ENCODE measurements around the gene NANS. TPM values are rescaled to one million over a fixed set of nuclear protein-coding genes. Genes with fewer than 3 reads are reported as not detected.

NANS gene
- total RNA-seq, 2 experiments from 2014 or later: 48.4 to 51.9 TPM

DNA sequence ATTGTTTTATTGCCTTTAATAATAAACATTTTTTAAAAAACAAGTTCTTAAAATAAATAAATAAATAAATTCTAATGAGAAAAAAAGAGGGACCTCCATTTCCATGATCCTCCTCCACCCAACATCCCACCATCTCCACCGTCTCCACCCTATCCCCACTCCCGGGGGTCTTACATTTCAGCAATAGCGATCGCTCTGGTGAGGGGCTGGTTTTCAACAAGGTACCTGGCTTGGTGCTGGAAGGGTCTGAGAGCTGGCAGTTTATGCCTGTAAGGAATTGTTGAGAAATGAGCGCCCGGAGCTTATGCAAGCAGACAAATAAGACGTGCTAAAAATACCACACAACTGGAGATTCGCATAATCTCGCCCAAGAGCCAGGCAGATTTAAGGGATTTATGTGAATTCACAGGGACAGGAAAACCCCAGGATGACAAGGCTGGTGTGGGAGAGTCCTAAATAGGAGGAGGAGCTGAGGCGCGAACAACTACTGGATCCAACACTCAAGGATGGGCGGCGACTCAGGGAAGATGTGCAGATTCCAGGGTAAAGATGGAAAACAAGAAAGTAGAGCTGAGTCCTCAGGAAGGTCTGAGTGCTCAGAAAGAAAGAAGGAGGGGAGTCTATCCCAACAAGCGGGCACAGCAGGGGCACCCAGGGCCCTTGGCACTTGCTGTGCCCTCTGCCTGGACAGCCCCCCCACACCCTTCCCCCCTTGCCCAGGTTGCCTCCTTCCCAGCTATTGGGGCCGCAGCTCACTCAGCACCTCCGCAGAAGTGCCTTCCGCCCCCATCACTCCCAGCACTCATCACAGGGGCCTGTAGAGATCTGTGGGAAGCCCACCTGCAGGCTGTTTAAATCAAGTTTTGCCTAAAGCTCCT is 35.4 kb downstream of the NANS start:
- Mint-ChIP-seq H3K36me3 (peaks cover 43% of the 10 kb centered on the region), H3K4me3 (no peak overlapping the region), H3K4me1 (ENCODE audit: low read depth) (peaks cover 27% of the 10 kb centered on the region), H3K27me3 (no peaks in the 10 kb centered on the region), H3K27ac (no peak overlapping the region), H3K9me3 (no peaks in the 10 kb centered on the region)
- intact Hi-C loops (cut with micrococcal nuclease): no loop called here
- peak; percentile 5 for DNase-seq
- POLR2A ChIA-PET: interaction anchor here (0.8 to 1.1 kb wide), 2 partner anchors 27 to 164 kb away, joined by 3 read pairs; partner anchors contain the start of gene TRIM14
- CTCF ChIA-PET: interaction anchor here (1.1 to 1.5 kb wide), 3 partner anchors 19 to 100 kb away, joined by 4 to 5 read pairs (median 5); partner anchors contain the start of genes CORO2A and TRIM14

DNA sequence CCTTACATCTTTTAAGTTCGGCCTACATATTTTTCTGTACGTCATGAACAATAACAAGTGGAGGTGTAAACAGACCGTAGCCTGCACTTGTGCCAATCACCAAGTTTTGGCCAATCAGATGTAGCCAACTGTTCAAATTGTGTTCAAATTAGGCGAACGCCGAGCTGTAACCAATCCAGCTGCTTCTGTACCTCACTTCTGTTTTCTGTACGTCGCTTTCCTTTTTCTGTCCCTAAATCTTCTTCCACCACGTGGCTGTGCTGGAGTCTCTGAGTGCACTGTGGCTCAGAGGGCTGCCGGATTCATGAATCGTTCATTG is 36.0 kb downstream of the NANS start:
- Mint-ChIP-seq H3K4me1 (ENCODE audit: low read depth) (peaks cover 33% of the 10 kb centered on the region), H3K27me3 (no peaks in the 10 kb centered on the region), H3K4me3 (no peak overlapping the region), H3K9me3 (no peaks in the 10 kb centered on the region), H3K27ac (peak overlapping the region; percentile 30), H3K36me3 (peaks cover 47% of the 10 kb centered on the region)
- no peak for DNase-seq
- intact Hi-C loops (cut with micrococcal nuclease): no loop called here
- ChIA-PET POLR2A (interaction anchor here (0.8 kb wide), 1 partner anchor 26 kb away, joined by 3 read pairs; the partner anchor contains the start of gene TRIM14), CTCF (interaction anchor here (1.1 to 1.5 kb wide), 2 partner anchors 19 to 26 kb away, joined by 5 read pairs; partner anchors contain the start of gene TRIM14)

DNA sequence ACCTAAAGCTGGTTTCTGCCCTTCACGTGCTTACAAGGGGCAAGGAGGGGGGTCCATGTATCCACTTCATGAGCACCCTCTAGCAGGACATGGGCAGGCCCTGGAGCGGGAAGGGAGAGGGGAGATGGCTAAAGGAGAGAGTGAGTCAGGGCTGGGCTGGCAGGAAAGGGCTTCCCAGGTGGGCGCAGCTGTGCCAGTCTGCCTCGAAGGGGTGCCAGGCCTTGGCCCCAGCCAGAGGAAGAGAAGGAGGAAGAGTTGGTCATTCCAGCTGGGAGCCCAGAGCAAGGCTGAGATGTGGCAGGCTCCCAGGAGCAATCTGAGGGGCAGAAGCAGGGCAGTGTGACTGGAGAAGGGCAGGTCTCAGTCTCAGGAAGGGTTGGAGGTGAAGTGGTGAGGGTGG is 37.8 kb downstream of the NANS start:
- CTCF ChIA-PET: no interaction called here
- H3K27me3 Mint-ChIP-seq: no peaks in the 10 kb centered on the region
- H3K9me3 Mint-ChIP-seq: no peaks in the 10 kb centered on the region
- H3K4me3 Mint-ChIP-seq: no peak overlapping the region
- peak overlapping the region; percentile 21 for H3K27ac Mint-ChIP-seq
- no peak for DNase-seq
- H3K36me3 Mint-ChIP-seq: peaks cover 50% of the 10 kb centered on the region
- intact Hi-C loops (cut with micrococcal nuclease): no loop called here
- POLR2A ChIA-PET: no interaction called here
- peaks cover 47% of the 10 kb centered on the region for H3K4me1 Mint-ChIP-seq (ENCODE audit: low read depth)

DNA sequence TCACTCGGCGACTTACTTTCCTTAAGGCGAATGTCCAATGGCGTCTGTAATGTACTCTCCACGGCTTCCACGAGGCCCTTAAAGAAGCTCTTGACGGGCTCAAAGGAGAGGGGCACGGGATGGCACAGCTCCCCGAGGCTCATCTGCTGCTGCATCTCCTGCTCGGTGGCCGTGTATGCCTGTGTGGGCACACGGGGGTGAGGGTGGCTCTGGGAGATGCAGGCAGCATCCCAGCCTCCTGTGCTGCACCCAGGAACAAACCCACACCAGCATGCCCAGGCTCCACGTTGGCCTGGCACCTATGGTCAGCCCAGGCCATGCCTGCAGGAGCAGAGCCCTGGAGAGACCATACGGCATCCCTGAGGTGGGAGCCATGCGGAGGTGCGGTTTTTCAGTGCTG is 38.3 kb downstream of the NANS start:
- no peak overlapping the region for H3K4me3 Mint-ChIP-seq
- H3K4me1 Mint-ChIP-seq (ENCODE audit: low read depth): peaks cover 53% of the 10 kb centered on the region
- ChIA-PET POLR2A (no interaction called here), CTCF (no interaction called here)
- intact Hi-C loops (cut with micrococcal nuclease): no loop called here
- peaks cover 55% of the 10 kb centered on the region for H3K36me3 Mint-ChIP-seq
- no peak for DNase-seq
- no peak overlapping the region for H3K27ac Mint-ChIP-seq
- H3K9me3 Mint-ChIP-seq: no peaks in the 10 kb centered on the region
- H3K27me3 Mint-ChIP-seq: no peaks in the 10 kb centered on the region

DNA sequence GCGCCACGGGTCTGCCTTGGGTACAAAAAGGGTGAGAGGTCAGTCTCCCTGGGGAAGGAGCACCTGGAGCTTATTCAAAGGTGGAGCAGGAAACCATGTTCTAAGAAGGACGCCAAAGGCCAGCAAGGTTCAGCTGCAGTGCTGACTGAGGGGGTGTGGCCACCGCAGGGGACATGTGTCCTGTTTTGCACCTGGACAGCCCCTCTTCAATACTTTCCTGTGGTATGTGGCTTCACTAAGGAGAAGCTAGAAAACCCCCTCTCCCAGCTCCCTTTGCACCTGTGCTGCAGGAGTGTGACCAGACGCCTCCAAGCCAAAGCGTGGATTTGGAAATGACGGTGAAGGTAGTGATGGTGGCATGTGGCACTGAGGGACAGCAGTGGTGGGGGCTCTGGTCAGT is 38.9 kb downstream of the NANS start:
- DNase-seq: no peak
- ChIA-PET CTCF (no interaction called here), POLR2A (no interaction called here)
- peaks cover 56% of the 10 kb centered on the region for H3K4me1 Mint-ChIP-seq (ENCODE audit: low read depth)
- peaks cover 57% of the 10 kb centered on the region for H3K36me3 Mint-ChIP-seq
- intact Hi-C loops (cut with micrococcal nuclease): no loop called here
- no peaks in the 10 kb centered on the region for H3K27me3 Mint-ChIP-seq
- H3K27ac Mint-ChIP-seq: no peak overlapping the region
- H3K9me3 Mint-ChIP-seq: no peaks in the 10 kb centered on the region
- H3K4me3 Mint-ChIP-seq: no peak overlapping the region

DNA sequence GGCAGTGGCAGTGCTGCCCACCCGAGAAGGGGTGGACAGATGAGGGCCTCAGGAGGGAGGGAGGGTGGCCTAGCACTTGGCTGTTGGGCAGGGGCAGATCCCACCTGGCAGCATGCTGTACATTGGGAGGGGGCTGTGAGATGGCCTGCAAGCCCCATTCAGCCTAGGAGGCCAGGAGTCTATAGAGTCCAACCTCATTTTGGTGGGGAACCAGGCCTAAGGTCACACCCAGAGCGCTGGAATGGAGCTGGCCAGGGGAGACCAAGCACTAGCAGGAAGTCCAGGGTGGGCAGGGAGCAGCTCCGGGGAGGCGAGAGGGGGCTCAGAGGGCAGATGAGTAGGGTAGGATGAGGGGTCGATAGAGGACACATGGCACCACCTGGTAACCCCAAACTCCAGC is 39.6 kb downstream of the NANS start:
- H3K4me1 Mint-ChIP-seq (ENCODE audit: low read depth): peaks cover 62% of the 10 kb centered on the region
- H3K4me3 Mint-ChIP-seq: no peak overlapping the region
- DNase-seq: no peak
- ChIA-PET POLR2A (interaction anchor here (2.1 kb wide), 1 partner anchor 15 kb away, joined by 7 read pairs; no protein-coding TSS in a partner anchor), CTCF (no interaction called here)
- peaks cover 54% of the 10 kb centered on the region for H3K36me3 Mint-ChIP-seq
- H3K27me3 Mint-ChIP-seq: no peaks in the 10 kb centered on the region
- peak overlapping the region; percentile 47 for H3K27ac Mint-ChIP-seq
- H3K9me3 Mint-ChIP-seq: no peaks in the 10 kb centered on the region
- intact Hi-C loops (cut with micrococcal nuclease): no loop called here

DNA sequence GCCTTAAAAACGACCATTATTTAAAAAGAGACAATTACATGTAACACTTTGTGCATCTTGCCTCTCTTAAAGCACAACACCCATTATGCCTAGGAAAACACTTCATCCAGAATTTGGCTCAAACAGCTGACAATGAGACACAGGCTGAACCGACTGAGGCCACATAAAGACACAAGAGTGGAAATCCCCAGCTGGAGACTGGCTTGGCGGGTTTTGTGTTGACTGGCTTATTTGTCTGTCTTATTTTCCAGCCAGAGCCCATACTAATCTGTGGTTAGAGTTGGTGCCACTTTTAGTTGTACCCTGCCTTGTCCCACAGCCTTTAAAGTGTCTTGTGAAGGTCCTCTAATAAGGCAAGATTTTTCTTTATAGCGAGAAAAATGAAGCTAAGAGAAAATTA is 41.3 kb downstream of the NANS start:
- Mint-ChIP-seq H3K4me1 (ENCODE audit: low read depth) (peaks cover 78% of the 10 kb centered on the region), H3K36me3 (peaks cover 49% of the 10 kb centered on the region), H3K27me3 (no peaks in the 10 kb centered on the region), H3K4me3 (no peak overlapping the region), H3K9me3 (no peaks in the 10 kb centered on the region), H3K27ac (peak overlapping the region; percentile 75)
- DNase-seq: peak; percentile 80
- intact Hi-C loops (cut with micrococcal nuclease): no loop called here
- ChIA-PET CTCF (interaction anchor here (1.0 to 3.6 kb wide), 7 partner anchors 11 to 159 kb away, joined by 3 to 16 read pairs (median 3); partner anchors contain the start of gene TRIM14), POLR2A (interaction anchor here (0.6 to 2.1 kb wide), 5 partner anchors 10 to 159 kb away, joined by 4 to 10 read pairs (median 6); partner anchors contain the start of gene TRIM14)

DNA sequence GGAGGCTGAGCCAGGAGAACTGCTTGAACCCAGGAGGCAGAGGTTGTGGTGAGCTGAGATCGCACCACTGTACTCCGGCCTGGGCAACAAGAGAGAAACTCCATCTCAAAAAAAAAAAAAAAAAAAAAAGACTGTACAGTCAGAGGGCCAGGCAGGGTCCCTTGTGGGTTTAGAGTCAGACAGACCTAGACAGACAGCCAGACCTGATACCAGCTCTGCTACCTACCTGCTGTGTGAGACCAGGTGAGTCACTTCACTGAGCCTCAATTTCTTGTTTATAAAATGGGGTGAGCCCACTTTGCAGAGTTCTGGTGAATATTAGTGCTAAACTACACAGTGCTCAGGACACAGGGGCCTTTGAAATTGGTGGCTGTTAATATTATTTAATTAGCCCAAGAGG is 42.8 kb downstream of the NANS start:
- ChIA-PET POLR2A (interaction anchor here (0.6 kb wide), 1 partner anchor 139 kb away, joined by 3 read pairs; no protein-coding TSS in a partner anchor), CTCF (interaction anchor here (0.7 to 3.6 kb wide), 4 partner anchors 15 to 23 kb away, joined by 3 to 16 read pairs (median 3); partner anchors contain the start of gene TRIM14)
- peaks cover 43% of the 10 kb centered on the region for H3K36me3 Mint-ChIP-seq
- DNase-seq: no peak
- H3K4me3 Mint-ChIP-seq: no peak overlapping the region
- intact Hi-C loops (cut with micrococcal nuclease): no loop called here
- H3K27ac Mint-ChIP-seq: peak overlapping the region; percentile 89
- no peaks in the 10 kb centered on the region for H3K27me3 Mint-ChIP-seq
- H3K4me1 Mint-ChIP-seq (ENCODE audit: low read depth): peaks cover 83% of the 10 kb centered on the region
- no peaks in the 10 kb centered on the region for H3K9me3 Mint-ChIP-seq

DNA sequence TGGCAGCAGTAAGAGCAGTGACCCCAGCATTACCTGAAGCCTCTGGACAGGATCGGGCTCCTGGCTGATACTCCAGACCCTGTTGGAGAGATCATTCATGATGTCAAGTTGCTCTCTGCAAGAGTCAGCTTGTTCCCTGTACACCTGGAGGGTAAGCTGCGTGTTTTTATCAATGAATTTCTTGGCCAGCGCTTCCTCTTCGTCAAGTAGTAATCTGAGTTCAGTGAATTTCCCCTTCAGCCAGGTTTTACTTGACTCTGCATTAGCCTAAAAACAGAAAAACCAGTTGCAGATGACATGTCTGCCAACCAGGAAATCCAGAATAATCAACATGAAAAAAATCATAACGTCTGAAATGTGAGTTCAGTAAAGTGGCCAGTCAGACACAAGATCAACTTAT is 43.4 kb downstream of the NANS start:
- DNase-seq: no peak
- Mint-ChIP-seq H3K27me3 (no peaks in the 10 kb centered on the region), H3K36me3 (peaks cover 41% of the 10 kb centered on the region), H3K4me3 (peak overlapping the region; percentile 38), H3K4me1 (ENCODE audit: low read depth) (peaks cover 84% of the 10 kb centered on the region), H3K9me3 (no peaks in the 10 kb centered on the region), H3K27ac (peak overlapping the region; percentile 89)
- ChIA-PET POLR2A (no interaction called here), CTCF (interaction anchor here (1.0 to 3.6 kb wide), 3 partner anchors 16 to 22 kb away, joined by 3 to 16 read pairs (median 3); partner anchors contain the start of gene TRIM14)
- intact Hi-C loops (cut with micrococcal nuclease): loop anchor here (5.0 kb wide), 3 partner anchors 92 to 157 kb away; partner anchors contain the start of genes ANP32B, CORO2A and TBC1D2

DNA sequence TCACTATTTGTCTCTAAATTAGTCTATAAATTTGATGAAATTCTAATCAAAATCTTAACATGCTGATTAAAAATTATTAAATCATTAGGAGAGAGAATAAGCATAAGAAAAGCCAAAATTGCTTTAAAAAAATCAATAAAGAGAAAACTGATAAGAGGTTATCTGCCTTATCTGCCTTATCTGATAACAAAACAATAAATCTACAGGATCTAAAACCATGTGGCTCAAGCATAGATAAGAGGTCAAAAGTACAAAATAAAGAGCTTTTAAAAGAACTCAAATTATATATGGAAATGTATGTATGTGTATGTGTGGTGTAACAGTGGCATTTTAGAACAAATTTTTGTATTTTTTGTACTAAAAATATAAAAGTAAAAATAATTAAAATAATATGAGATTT is 43.9 kb downstream of the NANS start:
- Mint-ChIP-seq H3K4me1 (ENCODE audit: low read depth) (peaks cover 85% of the 10 kb centered on the region), H3K27ac (peak overlapping the region; percentile 89), H3K27me3 (no peaks in the 10 kb centered on the region), H3K36me3 (peaks cover 40% of the 10 kb centered on the region), H3K4me3 (no peak overlapping the region), H3K9me3 (no peaks in the 10 kb centered on the region)
- no peak for DNase-seq
- intact Hi-C loops (cut with micrococcal nuclease): loop anchor here (5.0 kb wide), 3 partner anchors 92 to 157 kb away; partner anchors contain the start of genes ANP32B, CORO2A and TBC1D2
- ChIA-PET POLR2A (no interaction called here), CTCF (interaction anchor here (1.0 kb wide), 1 partner anchor 16 kb away, joined by 3 read pairs; no protein-coding TSS in a partner anchor)

DNA sequence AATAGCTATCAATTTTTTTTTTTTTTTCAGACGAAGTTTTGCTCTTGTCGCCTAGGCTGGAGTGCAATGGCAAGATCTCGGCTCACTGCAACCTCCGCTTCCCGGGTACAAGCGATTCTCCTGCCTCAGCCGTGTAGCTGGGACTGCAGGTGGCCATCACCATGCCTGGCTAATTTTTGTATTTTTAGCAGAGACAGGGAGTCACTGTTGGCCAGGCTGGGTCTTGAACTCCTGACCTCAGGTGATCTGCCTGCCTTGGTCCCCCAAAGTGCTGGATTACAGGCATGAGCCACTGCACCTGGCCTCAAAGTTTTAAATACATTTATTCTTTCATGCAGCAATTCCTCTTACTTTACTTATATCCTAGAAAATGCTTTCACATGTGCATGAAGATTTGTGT is 44.9 kb downstream of the NANS start:
- Mint-ChIP-seq H3K9me3 (no peaks in the 10 kb centered on the region), H3K36me3 (peaks cover 45% of the 10 kb centered on the region), H3K27me3 (no peaks in the 10 kb centered on the region), H3K27ac (peak overlapping the region; percentile 95), H3K4me1 (ENCODE audit: low read depth) (peaks cover 88% of the 10 kb centered on the region), H3K4me3 (peak overlapping the region; percentile 66)
- intact Hi-C loops (cut with micrococcal nuclease): loop anchor here (5.0 kb wide), 3 partner anchors 91 to 156 kb away; partner anchors contain the start of genes ANP32B, CORO2A and TBC1D2
- no peak for DNase-seq
- POLR2A ChIA-PET: interaction anchor here (1.0 to 1.3 kb wide), 4 partner anchors 13 to 154 kb away, joined by 3 to 9 read pairs (median 4); partner anchors contain the start of genes CORO2A, TBC1D2 and TRIM14
- CTCF ChIA-PET: interaction anchor here (0.7 to 1.6 kb wide), 10 partner anchors 10 to 397 kb away, joined by 3 to 10 read pairs (median 4); partner anchors contain the start of genes ANP32B and TBC1D2

DNA sequence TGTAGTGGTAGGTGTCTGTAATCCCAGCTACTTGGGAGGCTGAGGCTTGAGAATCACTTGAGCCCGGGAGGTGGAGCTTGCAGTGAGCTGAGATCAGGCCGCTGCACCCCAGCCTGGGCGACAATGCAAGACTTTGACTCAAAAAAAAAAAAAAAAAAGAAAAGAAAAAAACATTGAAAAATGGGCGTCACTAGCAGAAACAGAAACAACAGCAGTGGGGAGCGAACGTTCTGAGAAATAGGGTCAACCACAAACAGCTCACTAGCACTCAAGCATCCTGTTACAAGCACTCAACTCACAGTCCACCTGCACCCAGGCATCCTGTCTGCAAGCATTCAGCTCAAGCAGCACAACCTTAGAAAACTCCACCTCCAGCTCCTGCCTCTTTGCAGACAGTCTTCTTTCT is 45.3 kb downstream of the NANS start:
- H3K36me3 Mint-ChIP-seq: peaks cover 45% of the 10 kb centered on the region
- peak overlapping the region; percentile 95 for H3K27ac Mint-ChIP-seq
- H3K4me3 Mint-ChIP-seq: peak overlapping the region; percentile 66
- peak; percentile 89 for DNase-seq
- no peaks in the 10 kb centered on the region for H3K27me3 Mint-ChIP-seq
- no peaks in the 10 kb centered on the region for H3K9me3 Mint-ChIP-seq
- intact Hi-C loops (cut with micrococcal nuclease): loop anchor here (1.0 to 5.0 kb wide), 8 partner anchors 16 to 180 kb away; partner anchors contain the start of genes ANP32B, CORO2A, NANS and TBC1D2
- POLR2A ChIA-PET: interaction anchor here (0.5 to 1.3 kb wide), 6 partner anchors 13 to 154 kb away, joined by 3 to 9 read pairs (median 4); partner anchors contain the start of genes ANP32B, CORO2A, TBC1D2 and TRIM14
- CTCF ChIA-PET: interaction anchor here (0.7 to 2.0 kb wide), 11 partner anchors 10 to 398 kb away, joined by 3 to 10 read pairs (median 4); partner anchors contain the start of genes ANP32B and TBC1D2
- peaks cover 88% of the 10 kb centered on the region for H3K4me1 Mint-ChIP-seq (ENCODE audit: low read depth)
